Measurements from ENCODE around the gene CX3CR1.
"Not testable (repeated sequence)": the region's sequence is repeated elsewhere in the genome, so short reads cannot be mapped to it uniquely, and the experiment has no call there.

Gene CX3CR1

GRCh38 chr3:39232859-39233258 lies 47.0 kb downstream of the CX3CR1 start:
- in situ Hi-C loops (cut with HindIII; ENCODE audit: low sequenced_read_pairs) = no loop called here
- TF ChIP-seq CTCF (IDR thresholded peaks at IDR 0.05; ENCODE audit: low read depth, low read length) = no peak
- H3K4me3 ChIP-seq (ENCODE audit: low read depth, low read length) = no peak overlapping the region
- DNase-seq (ENCODE audit: low read depth, low spot score) = no peak

GRCh38 chr3:39230453-39230852 lies 49.4 kb downstream of the CX3CR1 start:
- DNase-seq (ENCODE audit: low read depth, low spot score) = no peak
- no peak overlapping the region for H3K4me3 ChIP-seq (ENCODE audit: low read depth, low read length)
- in situ Hi-C loops (cut with HindIII; ENCODE audit: low sequenced_read_pairs) = no loop called here
- no peak for TF ChIP-seq CTCF (IDR thresholded peaks at IDR 0.05; ENCODE audit: low read depth, low read length)

DNA sequence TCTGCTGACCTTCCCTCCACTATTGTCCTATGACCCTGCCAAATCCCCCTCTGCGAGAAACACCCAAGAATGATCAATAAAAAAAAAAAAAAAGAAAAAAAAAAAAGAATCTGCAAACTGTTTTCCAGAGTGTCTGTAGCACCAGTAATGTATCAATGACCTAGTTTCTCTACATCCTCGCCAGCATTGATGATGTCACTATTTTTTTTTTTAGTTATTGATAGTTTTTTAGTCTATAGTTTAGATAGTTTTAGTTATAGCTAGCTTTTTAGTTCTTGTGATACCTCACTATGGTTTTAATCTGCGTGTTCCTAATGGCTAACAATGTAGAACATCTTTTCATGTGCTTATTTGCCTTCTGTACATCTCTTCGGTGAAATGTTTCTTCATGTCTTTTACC lies 51.3 kb downstream of the CX3CR1 start:
- in situ Hi-C loops (cut with HindIII; ENCODE audit: low sequenced_read_pairs) = no loop called here
- H3K4me3 ChIP-seq (ENCODE audit: low read depth, low read length) = no peak overlapping the region
- no peak for DNase-seq (ENCODE audit: low read depth, low spot score)

DNA sequence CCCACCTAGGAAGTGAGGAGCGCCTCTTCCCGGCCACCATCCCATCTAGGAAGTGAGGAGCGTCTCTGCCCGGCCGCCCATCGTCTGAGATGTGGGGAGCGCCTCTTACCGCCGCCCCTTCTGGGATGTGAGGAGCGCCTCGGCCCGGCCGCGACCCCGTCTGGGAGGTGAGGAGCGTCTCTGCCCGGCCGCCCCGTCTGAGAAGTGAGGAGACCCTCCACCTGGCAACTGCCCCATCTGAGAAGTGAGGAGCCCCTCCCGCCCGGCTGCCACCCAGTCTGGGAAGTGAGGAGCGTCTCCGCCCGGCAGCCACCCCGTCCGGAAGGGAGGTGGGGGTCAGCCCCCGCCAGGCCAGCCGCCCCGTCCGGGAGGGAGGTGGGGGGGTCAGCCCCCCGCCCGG lies 52.2 kb downstream of the CX3CR1 start:
- H3K4me3 ChIP-seq (ENCODE audit: low read depth, low read length); in situ Hi-C loops (cut with HindIII; ENCODE audit: low sequenced_read_pairs); DNase-seq (ENCODE audit: low read depth, low spot score): not testable (repeated sequence)

More for the DNA sequence above, 51.3 kb downstream of the CX3CR1 start:
- no peak for TF ChIP-seq CTCF (IDR thresholded peaks at IDR 0.05; ENCODE audit: low read depth, low read length)

DNA sequence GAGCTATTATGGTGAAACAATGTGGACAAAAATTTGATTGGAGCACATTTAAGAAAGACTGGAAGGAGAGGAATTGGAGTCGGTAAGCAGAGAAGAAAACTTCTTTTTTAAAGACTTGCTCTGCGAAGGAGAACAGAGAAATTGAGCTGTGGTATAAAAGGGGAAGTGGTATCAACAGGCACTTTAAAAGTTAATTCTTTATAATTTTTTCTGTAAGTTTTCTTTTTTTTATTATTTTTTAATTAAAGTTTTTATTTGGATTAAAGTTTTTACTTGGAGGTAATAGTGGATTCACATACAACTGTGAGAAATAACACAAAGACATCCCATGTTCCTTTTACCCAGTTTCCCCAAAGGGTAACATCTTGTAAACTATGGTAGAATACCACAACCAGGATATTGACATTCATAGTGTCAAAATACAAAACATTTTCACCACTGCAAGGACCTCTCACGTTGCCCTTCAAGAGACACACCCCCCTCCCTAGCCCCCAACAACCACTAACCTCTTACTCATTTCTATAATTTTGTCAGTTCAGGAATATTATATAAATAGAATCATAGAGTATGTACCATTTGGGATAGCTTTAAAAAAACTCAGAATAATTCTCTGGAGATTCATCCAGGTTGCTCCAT lies 53.6 kb downstream of the CX3CR1 start:
- in situ Hi-C loops (cut with HindIII; ENCODE audit: low sequenced_read_pairs) = no loop called here
- H3K4me3 ChIP-seq (ENCODE audit: low read depth, low read length) = no peak overlapping the region
- no peak for DNase-seq (ENCODE audit: low read depth, low spot score)
- TF ChIP-seq CTCF (IDR thresholded peaks at IDR 0.05; ENCODE audit: low read depth, low read length) = no peak

DNA sequence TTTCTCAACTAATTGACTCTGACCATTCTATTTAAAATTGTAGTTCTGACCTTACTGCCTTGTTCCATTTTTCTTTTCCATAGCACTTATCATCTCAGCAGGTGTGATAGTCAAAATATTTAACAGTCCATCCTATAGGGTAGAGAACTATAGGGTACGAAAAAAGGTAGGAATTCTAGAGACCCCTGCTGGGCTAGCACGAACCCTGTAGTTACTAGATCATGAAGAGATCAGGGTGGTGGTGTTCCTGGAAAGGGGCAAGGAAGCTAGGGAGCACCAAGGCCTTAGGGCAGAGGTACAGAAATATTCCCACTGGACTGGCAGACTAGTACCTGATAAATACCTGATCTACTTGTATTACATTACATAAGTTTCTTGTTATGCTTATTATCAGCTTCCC lies 55.5 kb downstream of the CX3CR1 start:
- in situ Hi-C loops (cut with HindIII; ENCODE audit: low sequenced_read_pairs) = no loop called here
- DNase-seq (ENCODE audit: low read depth, low spot score) = no peak
- H3K4me3 ChIP-seq (ENCODE audit: low read depth, low read length) = no peak overlapping the region
- TF ChIP-seq CTCF (IDR thresholded peaks at IDR 0.05; ENCODE audit: low read depth, low read length) = no peak

GRCh38 chr3:39222939-39223338 lies 56.9 kb downstream of the CX3CR1 start:
- no peak overlapping the region for H3K4me3 ChIP-seq (ENCODE audit: low read depth, low read length)
- in situ Hi-C loops (cut with HindIII; ENCODE audit: low sequenced_read_pairs) = no loop called here
- no peak for DNase-seq (ENCODE audit: low read depth, low spot score)
- TF ChIP-seq CTCF (IDR thresholded peaks at IDR 0.05; ENCODE audit: low read depth, low read length) = no peak
